ENCODE measurements around the gene FAM114A1.

Gene FAM114A1

GRCh38 chr4:38829237-38829636, 38.4 kb upstream of the FAM114A1 start:
- H3K4me3 ChIP-seq (ENCODE audit: low read depth, low read length) = no peak overlapping the region
- no peak for TF ChIP-seq CTCF (IDR thresholded peaks at IDR 0.05; ENCODE audit: low read depth, low read length)

- no peak overlapping the region for H3K4me3 ChIP-seq (ENCODE audit: low read depth, low read length)
- TF ChIP-seq CTCF (IDR thresholded peaks at IDR 0.05; ENCODE audit: low read depth, low read length) = no peak
Observed at GRCh38 chr4:38831653-38832052, 36.0 kb upstream of the FAM114A1 start.

DNA sequence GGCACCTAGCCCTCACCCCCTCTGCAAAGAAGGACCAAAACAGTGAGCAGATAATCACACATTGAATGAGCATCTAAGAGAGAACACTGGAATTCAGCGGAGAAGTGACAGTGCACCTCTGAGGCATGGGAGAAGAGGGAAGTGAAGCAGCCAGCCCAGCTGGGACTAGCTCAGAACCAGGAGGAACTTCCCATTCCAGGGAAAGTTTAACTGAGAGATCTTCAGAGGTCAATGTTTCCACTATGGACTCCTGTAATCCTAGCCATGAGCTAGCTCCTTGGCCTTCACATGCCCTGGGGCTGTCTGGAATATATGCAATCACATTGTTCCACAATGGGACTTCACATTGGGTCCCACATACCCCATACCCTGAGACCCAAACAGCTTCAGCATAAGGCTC, 35.4 kb upstream of the FAM114A1 start:
- TF ChIP-seq CTCF (IDR thresholded peaks at IDR 0.05; ENCODE audit: low read depth, low read length) = no peak
- no peak overlapping the region for H3K4me3 ChIP-seq (ENCODE audit: low read depth, low read length)

- no peak overlapping the region for H3K4me3 ChIP-seq (ENCODE audit: low read depth, low read length)
- no peak for TF ChIP-seq CTCF (IDR thresholded peaks at IDR 0.05; ENCODE audit: low read depth, low read length)
Observed at GRCh38 chr4:38832624-38833528, 34.7 kb upstream of the FAM114A1 start.

- no peak for TF ChIP-seq CTCF (IDR thresholded peaks at IDR 0.05; ENCODE audit: low read depth, low read length)
- no peak overlapping the region for H3K4me3 ChIP-seq (ENCODE audit: low read depth, low read length)
Observed at GRCh38 chr4:38834570-38834969, 33.0 kb upstream of the FAM114A1 start.

DNA sequence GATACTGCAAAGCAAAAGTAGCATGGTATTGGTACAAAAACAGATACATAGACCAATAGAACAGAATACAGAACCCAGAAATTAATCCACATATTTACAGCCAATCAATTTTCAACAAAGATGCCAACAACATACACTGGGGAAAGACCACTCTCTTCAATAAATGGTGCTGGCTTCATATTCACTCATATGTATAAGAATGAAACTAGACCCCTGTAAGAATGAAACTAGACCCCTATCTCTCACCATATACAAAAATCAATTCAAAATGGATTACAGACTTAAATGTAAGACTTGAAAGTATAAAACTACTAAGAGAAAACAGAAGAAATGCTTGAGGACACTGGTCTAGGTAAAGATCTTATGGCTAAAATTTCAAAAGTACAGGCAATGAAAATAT, 30.3 kb upstream of the FAM114A1 start:
- no peak overlapping the region for H3K4me3 ChIP-seq (ENCODE audit: low read depth, low read length)
- no peak for TF ChIP-seq CTCF (IDR thresholded peaks at IDR 0.05; ENCODE audit: low read depth, low read length)

DNA sequence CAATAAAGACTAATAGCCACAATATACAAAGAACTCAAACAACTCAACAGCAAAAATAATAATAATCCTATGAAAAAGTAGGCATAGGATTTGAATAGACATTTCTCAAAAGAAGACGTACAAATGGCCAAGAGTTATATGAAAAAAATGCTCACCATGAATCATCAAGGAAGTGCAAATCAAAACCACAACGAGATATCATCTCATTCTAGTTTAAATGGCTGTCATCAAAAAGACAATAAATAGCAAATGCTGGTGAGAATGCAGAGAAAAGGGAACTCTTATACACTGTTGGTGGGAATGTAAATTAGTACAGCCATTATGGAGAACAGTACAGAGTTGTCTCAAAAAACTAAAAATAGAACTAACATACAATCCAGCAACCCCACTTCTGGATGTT, 29.8 kb upstream of the FAM114A1 start:
- no peak overlapping the region for H3K4me3 ChIP-seq (ENCODE audit: low read depth, low read length)
- TF ChIP-seq CTCF (IDR thresholded peaks at IDR 0.05; ENCODE audit: low read depth, low read length) = no peak

All from WI38 (cell line).